Measurements from ENCODE around the gene SEC11A.

Gene SEC11A

DNA sequence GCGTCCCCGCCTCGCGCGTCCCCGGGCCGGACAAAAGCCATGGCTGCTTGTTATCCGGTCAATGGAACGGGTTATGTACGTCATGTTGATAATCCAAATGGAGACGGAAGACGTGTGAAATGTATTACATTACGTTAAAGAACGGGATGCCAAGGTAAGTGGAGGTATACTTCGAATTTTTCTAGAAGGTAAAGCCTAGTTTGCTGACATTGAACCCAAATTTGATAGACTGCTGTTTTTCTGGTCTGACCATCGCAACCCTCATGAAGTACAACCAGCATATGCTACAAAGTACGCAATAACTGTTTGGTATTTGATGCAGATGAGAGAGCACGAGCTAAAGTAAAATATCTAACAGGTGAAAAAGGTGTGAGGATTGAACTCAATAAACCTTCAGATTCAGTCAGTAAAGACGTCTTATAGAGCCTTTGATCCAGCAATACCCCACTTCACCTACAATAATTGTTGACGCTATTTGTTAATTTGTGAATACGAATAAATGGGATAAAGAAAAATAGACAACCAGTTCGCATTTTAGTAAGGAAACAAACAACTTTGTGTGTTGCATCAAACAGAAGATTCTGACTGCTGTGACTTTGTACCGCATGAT is 81.6 kb downstream of the SEC11A start:
- Histone ChIP-seq H3K27me3 (ENCODE audit: insufficient read depth, low read length) (no peaks in the 10 kb centered on the region), H2AFZ (ENCODE audit: low read depth, low read length) (peak overlapping the region; percentile 29), H3K9me3 (ENCODE audit: low read length) (no peaks in the 10 kb centered on the region), H3K4me1 (ENCODE audit: insufficient read depth, low read length) (peaks cover 17% of the 10 kb centered on the region), H3K4me3 (ENCODE audit: low read length) (peak overlapping the region; percentile 60), H3K36me3 (ENCODE audit: insufficient read depth, low read length) (peaks cover 22% of the 10 kb centered on the region)

DNA sequence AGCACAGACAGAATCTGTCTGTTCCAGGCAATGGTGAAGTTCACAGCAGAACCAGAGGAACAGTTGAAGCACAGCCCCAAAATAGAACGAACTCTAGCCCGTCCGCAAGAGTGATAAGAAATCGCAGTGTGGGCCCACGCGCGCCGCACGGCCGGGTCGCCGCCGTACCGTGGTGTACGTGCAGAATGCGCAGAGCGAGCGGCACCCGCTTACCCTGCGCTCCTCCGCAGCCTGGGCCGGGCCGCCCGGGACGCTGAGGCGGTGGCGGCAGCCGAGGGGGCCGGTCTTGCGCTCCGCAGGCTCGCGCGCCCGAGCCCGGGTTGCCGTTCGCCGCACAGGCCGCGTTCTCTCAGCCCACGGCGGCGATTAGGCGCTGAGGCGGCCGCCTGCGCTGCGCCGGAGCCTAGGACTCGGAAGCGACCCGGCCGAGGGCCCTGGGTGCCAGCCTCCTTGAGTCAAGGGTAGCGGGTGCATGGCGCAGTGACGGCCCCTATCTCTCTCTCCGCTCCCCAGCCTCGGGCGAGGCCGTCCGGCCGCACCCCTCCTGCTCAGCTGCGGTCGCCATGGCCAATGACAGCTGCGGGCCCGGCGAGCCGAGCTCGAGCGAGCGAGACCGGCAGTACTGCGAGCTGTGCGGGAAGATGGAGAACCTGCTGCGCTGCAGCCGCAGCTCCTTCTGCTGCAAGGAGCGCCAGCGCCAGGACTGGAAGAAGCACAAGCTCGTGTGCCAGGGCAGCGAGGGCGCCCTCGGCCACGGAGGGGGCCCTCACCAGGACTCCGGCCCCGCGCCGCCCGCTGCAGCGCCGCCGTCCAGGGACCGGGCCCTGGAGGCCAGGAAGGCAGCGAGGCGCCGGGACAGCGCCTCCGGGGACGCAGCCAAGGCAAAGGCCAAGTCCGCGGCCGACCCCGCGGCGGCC is 82.4 kb downstream of the SEC11A start:
- Histone ChIP-seq H3K36me3 (ENCODE audit: insufficient read depth, low read length) (peaks cover 19% of the 10 kb centered on the region), H3K27me3 (ENCODE audit: insufficient read depth, low read length) (no peaks in the 10 kb centered on the region), H3K9me3 (ENCODE audit: low read length) (no peaks in the 10 kb centered on the region), H3K4me1 (ENCODE audit: insufficient read depth, low read length) (peaks cover 17% of the 10 kb centered on the region), H3K4me3 (ENCODE audit: low read length) (peak overlapping the region; percentile 60), H2AFZ (ENCODE audit: low read depth, low read length) (peak overlapping the region; percentile 29)

DNA sequence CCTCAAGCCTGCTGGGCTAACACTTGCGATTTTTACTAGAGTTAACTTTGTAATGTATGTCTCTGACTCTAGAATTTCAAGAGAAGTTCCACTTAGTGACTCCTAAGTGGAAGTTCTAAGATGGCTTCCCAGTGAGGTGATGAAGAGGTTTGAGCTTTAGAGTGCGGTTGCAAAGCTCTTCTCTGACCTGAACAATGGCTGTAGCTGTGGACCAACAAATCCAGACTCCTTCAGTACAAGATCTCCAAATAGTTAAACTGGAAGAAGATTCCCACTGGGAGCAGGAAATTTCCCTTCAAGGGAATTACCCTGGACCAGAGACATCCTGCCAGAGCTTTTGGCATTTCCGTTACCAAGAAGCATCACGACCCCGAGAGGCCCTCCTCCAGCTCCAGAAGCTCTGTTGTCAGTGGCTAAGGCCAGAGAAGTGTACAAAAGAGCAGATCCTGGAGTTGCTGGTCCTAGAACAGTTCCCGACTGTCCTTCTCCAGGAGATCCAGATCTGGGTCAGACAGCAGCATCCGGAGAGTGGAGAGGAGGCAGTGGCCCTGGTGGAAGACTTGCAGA is 84.2 kb downstream of the SEC11A start:
- H3K4me1 ChIP-seq (ENCODE audit: insufficient read depth, low read length), result peaks cover 17% of the 10 kb centered on the region
- peaks cover 8% of the 10 kb centered on the region for H3K36me3 ChIP-seq (ENCODE audit: insufficient read depth, low read length)
- H2AFZ ChIP-seq (ENCODE audit: low read depth, low read length), result peak overlapping the region; percentile 63

DNA sequence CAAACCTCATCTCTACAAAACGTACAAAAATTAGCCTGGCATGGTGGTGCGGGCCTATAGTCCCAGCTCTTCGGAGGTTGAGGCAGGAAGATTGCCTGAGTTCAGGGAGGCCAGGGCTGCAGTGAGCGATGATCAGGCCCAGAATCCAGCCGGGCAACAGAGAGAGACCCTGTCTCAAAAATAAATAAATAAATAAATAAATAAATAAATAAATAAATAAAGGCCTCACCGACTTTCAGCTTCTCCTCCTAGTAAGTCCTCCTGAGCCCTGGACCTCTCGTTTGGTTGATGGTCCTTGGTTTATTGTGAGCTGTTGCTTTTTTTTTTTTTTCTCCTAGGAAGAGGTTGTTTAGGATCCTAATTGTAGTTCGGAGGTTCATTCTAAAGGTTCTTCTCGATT is 86.9 kb downstream of the SEC11A start:
- Histone ChIP-seq H3K9me3 (ENCODE audit: low read length) (no peaks in the 10 kb centered on the region), H3K36me3 (ENCODE audit: insufficient read depth, low read length) (peaks cover 2% of the 10 kb centered on the region), H3K27me3 (ENCODE audit: insufficient read depth, low read length) (no peaks in the 10 kb centered on the region), H3K4me1 (ENCODE audit: insufficient read depth, low read length) (peaks cover 10% of the 10 kb centered on the region), H3K4me3 (ENCODE audit: low read length) (no peak overlapping the region), H2AFZ (ENCODE audit: low read depth, low read length) (no peak overlapping the region)

More for the DNA sequence above, 84.2 kb downstream of the SEC11A start:
- H3K9me3 ChIP-seq (ENCODE audit: low read length), result no peaks in the 10 kb centered on the region
- no peaks in the 10 kb centered on the region for H3K27me3 ChIP-seq (ENCODE audit: insufficient read depth, low read length)
- peak overlapping the region; percentile 86 for H3K4me3 ChIP-seq (ENCODE audit: low read length)

DNA sequence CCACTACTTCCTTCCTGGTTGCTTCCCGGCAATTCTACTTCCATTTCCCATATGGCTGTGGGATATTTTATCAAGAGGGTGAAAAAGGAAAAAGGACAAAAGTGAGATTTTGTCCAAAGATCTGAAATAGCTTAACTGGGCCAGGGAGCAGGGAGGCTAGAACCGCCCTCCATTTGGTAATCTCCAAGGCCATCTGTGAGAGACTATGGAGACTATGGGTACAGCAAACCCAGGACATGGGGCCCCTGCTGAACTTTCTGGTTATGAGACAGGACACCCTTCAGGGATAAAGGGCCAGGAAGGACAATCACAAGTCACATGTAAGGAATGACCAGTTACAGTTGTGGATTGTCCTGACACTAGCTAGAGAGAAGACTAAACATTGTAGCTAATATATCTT is 90.8 kb downstream of the SEC11A start:
- Histone ChIP-seq H2AFZ (ENCODE audit: low read depth, low read length) (no peak overlapping the region), H3K36me3 (ENCODE audit: insufficient read depth, low read length) (peaks cover 29% of the 10 kb centered on the region), H3K9me3 (ENCODE audit: low read length) (peaks cover 28% of the 10 kb centered on the region), H3K27me3 (ENCODE audit: insufficient read depth, low read length) (no peaks in the 10 kb centered on the region), H3K4me1 (ENCODE audit: insufficient read depth, low read length) (no peaks in the 10 kb centered on the region), H3K4me3 (ENCODE audit: low read length) (no peak overlapping the region)

DNA sequence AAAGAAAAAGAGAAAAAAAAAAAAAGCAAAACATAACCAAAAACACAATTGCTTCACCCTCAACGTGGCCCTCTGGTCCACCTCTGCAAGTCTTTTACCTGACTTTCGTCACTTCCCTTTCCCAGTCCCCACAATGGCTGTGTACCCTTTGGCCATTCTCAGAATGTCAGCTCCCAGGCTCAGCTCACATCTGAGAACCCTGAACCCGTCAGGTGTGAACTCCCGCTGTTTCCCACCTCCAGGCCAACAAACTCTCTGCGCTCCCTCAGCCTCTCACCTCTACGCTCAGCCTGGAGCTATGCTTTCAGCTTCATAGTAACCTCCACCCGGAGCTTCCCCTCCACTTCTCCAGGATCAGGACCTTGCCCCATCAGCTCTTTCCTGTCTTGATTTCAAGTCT is 91.6 kb downstream of the SEC11A start:
- peaks cover 28% of the 10 kb centered on the region for H3K9me3 ChIP-seq (ENCODE audit: low read length)
- no peaks in the 10 kb centered on the region for H3K27me3 ChIP-seq (ENCODE audit: insufficient read depth, low read length)
- H3K4me3 ChIP-seq (ENCODE audit: low read length), result no peak overlapping the region
- no peak overlapping the region for H2AFZ ChIP-seq (ENCODE audit: low read depth, low read length)
- H3K4me1 ChIP-seq (ENCODE audit: insufficient read depth, low read length), result no peaks in the 10 kb centered on the region
- H3K36me3 ChIP-seq (ENCODE audit: insufficient read depth, low read length), result peaks cover 29% of the 10 kb centered on the region

DNA sequence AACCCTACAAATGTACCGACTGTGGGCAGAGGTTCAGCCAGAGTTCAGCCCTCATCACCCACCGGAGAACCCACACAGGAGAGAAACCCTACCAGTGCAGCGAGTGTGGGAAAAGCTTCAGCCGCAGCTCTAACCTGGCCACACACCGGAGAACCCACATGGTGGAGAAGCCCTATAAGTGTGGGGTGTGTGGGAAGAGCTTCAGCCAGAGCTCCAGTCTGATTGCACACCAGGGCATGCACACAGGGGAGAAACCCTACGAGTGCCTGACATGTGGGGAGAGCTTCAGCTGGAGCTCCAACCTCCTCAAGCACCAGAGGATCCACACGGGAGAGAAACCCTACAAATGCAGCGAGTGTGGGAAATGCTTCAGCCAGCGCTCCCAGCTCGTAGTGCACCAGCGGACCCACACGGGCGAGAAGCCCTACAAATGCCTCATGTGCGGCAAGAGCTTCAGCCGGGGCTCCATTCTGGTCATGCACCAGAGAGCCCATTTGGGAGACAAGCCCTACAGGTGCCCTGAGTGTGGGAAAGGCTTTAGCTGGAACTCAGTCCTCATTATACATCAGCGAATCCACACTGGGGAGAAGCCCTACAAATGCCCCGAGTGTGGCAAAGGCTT is 94.5 kb downstream of the SEC11A start:
- peaks cover 32% of the 10 kb centered on the region for H3K9me3 ChIP-seq (ENCODE audit: low read length)
- no peaks in the 10 kb centered on the region for H3K27me3 ChIP-seq (ENCODE audit: insufficient read depth, low read length)
- no peak overlapping the region for H3K4me3 ChIP-seq (ENCODE audit: low read length)
- H3K36me3 ChIP-seq (ENCODE audit: insufficient read depth, low read length), result peaks cover 29% of the 10 kb centered on the region
- H2AFZ ChIP-seq (ENCODE audit: low read depth, low read length), result no peak overlapping the region
- H3K4me1 ChIP-seq (ENCODE audit: insufficient read depth, low read length), result no peaks in the 10 kb centered on the region

DNA sequence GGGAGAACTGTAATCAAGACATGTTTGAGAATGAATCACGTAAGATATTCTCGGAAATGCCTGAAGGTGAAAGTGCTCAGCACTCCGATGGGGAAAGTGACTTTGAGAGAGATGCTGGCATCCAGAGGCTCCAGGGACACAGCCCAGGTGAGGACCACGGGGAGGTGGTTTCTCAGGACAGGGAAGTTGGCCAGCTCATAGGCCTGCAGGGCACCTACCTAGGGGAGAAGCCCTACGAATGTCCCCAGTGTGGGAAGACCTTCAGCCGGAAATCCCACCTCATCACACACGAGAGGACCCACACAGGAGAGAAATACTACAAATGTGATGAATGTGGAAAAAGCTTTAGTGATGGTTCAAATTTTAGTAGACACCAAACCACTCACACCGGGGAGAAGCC is 95.3 kb downstream of the SEC11A start:
- Histone ChIP-seq H2AFZ (ENCODE audit: low read depth, low read length) (no peak overlapping the region), H3K36me3 (ENCODE audit: insufficient read depth, low read length) (peaks cover 32% of the 10 kb centered on the region), H3K4me3 (ENCODE audit: low read length) (no peak overlapping the region), H3K4me1 (ENCODE audit: insufficient read depth, low read length) (no peaks in the 10 kb centered on the region), H3K9me3 (ENCODE audit: low read length) (peaks cover 32% of the 10 kb centered on the region), H3K27me3 (ENCODE audit: insufficient read depth, low read length) (no peaks in the 10 kb centered on the region)

All from neuron (in vitro differentiated cells).